ENCODE measurements around the gene SHMT1.
"Not testable (repeated sequence)": the region's sequence is repeated elsewhere in the genome, so short reads cannot be mapped to it uniquely, and the experiment has no call there.

Gene SHMT1

GRCh38 chr17:18339933-18340332 is 23.4 kb downstream of the SHMT1 start:
- no peak for DNase-seq (ENCODE audit: extremely low read depth, insufficient read length)
- H3K36me3 ChIP-seq (ENCODE audit: control insufficient read depth, insufficient read depth, low read length), result peaks cover 18% of the 10 kb centered on the region
- no peak overlapping the region for H3K4me3 ChIP-seq (replicated peaks; ENCODE audit: low read depth, low read length)
- no peak for TF ChIP-seq CTCF (IDR thresholded peaks at IDR 0.05; ENCODE audit: insufficient read depth, low read length, poor library complexity, severe bottlenecking)
- H3K27me3 ChIP-seq (replicated peaks; ENCODE audit: control insufficient read depth, insufficient read depth, low read length), result no peaks in the 10 kb centered on the region

- peaks cover 16% of the 10 kb centered on the region for H3K36me3 ChIP-seq (ENCODE audit: control insufficient read depth, insufficient read depth, low read length)
Observed at GRCh38 chr17:18338158-18338557, 25.2 kb downstream of the SHMT1 start.

GRCh38 chr17:18332909-18333489 is 30.4 kb downstream of the SHMT1 start:
- H3K36me3 ChIP-seq (ENCODE audit: control insufficient read depth, insufficient read depth, low read length), result peaks cover 18% of the 10 kb centered on the region
- no peaks in the 10 kb centered on the region for H3K27me3 ChIP-seq (replicated peaks; ENCODE audit: control insufficient read depth, insufficient read depth, low read length)
- no peak for DNase-seq (ENCODE audit: extremely low read depth, insufficient read length)
- no peak for TF ChIP-seq CTCF (IDR thresholded peaks at IDR 0.05; ENCODE audit: insufficient read depth, low read length, poor library complexity, severe bottlenecking)
- H3K4me3 ChIP-seq (replicated peaks; ENCODE audit: low read depth, low read length), result no peak overlapping the region

More at GRCh38 chr17:18338158-18338557, 25.2 kb downstream of the SHMT1 start:
- not testable (repeated sequence) for H3K27me3 ChIP-seq (replicated peaks; ENCODE audit: control insufficient read depth, insufficient read depth, low read length); H3K4me3 ChIP-seq (replicated peaks; ENCODE audit: low read depth, low read length); DNase-seq (ENCODE audit: extremely low read depth, insufficient read length)

GRCh38 chr17:18331879-18332278 is 31.5 kb downstream of the SHMT1 start:
- DNase-seq (ENCODE audit: extremely low read depth, insufficient read length), result no peak
- Histone ChIP-seq H3K27me3 (replicated peaks; ENCODE audit: control insufficient read depth, insufficient read depth, low read length) (no peaks in the 10 kb centered on the region), H3K4me3 (replicated peaks; ENCODE audit: low read depth, low read length) (no peak overlapping the region), H3K36me3 (ENCODE audit: control insufficient read depth, insufficient read depth, low read length) (peaks cover 21% of the 10 kb centered on the region)
- TF ChIP-seq CTCF (IDR thresholded peaks at IDR 0.05; ENCODE audit: insufficient read depth, low read length, poor library complexity, severe bottlenecking), result no peak

GRCh38 chr17:18328643-18329204 is 34.6 kb downstream of the SHMT1 start:
- Histone ChIP-seq H3K4me3 (replicated peaks; ENCODE audit: low read depth, low read length) (no peak overlapping the region), H3K36me3 (ENCODE audit: control insufficient read depth, insufficient read depth, low read length) (peaks cover 21% of the 10 kb centered on the region), H3K27me3 (replicated peaks; ENCODE audit: control insufficient read depth, insufficient read depth, low read length) (no peaks in the 10 kb centered on the region)
- no peak for DNase-seq (ENCODE audit: extremely low read depth, insufficient read length)
- TF ChIP-seq CTCF (IDR thresholded peaks at IDR 0.05; ENCODE audit: insufficient read depth, low read length, poor library complexity, severe bottlenecking), result no peak

- peaks cover 27% of the 10 kb centered on the region for H3K36me3 ChIP-seq (ENCODE audit: control insufficient read depth, insufficient read depth, low read length)
- TF ChIP-seq CTCF (IDR thresholded peaks at IDR 0.05; ENCODE audit: insufficient read depth, low read length, poor library complexity, severe bottlenecking), result no peak
- H3K4me3 ChIP-seq (replicated peaks; ENCODE audit: low read depth, low read length), result no peak overlapping the region
- no peaks in the 10 kb centered on the region for H3K27me3 ChIP-seq (replicated peaks; ENCODE audit: control insufficient read depth, insufficient read depth, low read length)
- no peak for DNase-seq (ENCODE audit: extremely low read depth, insufficient read length)
Observed at GRCh38 chr17:18327556-18327955, 35.8 kb downstream of the SHMT1 start.

All from GM06990 (cell line).